ENCODE results near the gene PHC3. TPM values are rescaled to one million over a fixed set of nuclear protein-coding genes. Genes with fewer than 3 reads are reported as not detected.

Gene PHC3
- total and polyA plus RNA-seq, 4 donors, result 15.4 to 54.6 (median 23.2) TPM

DNA sequence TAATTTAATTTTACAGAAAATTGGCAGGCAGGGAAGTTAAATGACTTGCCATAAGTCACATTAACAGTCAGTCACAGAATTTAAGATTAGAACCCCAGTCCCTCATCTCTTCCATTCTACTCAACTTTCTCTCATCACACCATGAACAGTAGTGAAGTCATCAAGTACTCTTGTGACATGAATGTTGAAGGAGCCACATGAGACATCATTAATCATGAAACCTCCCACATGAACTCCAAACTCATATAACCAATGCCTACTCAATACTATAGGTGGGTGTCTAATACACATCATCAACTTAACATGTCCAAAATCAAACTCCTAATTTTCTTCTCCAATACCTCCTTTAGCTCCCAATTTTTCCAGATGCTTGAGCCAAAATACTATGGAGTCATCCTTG lies 19.5 kb downstream of the PHC3 start:
- no peak for DNase-seq (ENCODE audit: low read depth in 4 of 6, low spot score in 6 of 6)
- Histone ChIP-seq H3K9me3 (ENCODE audit: control insufficient read depth, insufficient read depth, low read length) (no peaks in the 10 kb centered on the region), H3K27ac (ENCODE audit: low read depth, low read length) (no peak overlapping the region), H3K4me1 (ENCODE audit: control insufficient read depth, insufficient read depth, low read length) (no peaks in the 10 kb centered on the region), H3K27me3 (ENCODE audit: control insufficient read depth, insufficient read depth, low read length) (no peaks in the 10 kb centered on the region), H3K4me3 (ENCODE audit: low read depth, low read length) (no peak overlapping the region), H3K36me3 (ENCODE audit: control insufficient read depth, insufficient read depth, low read length) (peaks cover 24% of the 10 kb centered on the region)

DNA sequence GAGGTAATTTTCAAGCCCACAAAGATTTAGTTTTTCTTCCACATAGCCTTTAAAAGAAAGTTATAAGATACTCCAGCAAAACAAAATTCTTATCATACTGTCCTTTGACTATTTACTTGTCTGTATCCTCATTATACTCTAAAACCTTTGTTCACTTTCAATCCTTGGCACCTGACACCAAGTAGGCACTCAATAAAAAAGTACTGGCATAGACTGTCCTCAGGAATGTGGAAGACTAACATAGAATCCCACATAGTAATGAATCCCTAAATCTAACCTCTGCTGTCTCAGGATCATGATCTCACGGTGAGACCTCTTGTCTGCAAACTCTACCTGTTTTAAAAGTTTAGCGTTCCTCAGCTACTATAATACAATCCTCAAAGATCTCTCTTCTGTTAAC lies 21.6 kb downstream of the PHC3 start:
- DNase-seq (ENCODE audit: low read depth in 4 of 6, low spot score in 6 of 6), result no peak
- Histone ChIP-seq H3K27ac (ENCODE audit: low read depth, low read length) (no peak overlapping the region), H3K27me3 (ENCODE audit: control insufficient read depth, insufficient read depth, low read length) (no peaks in the 10 kb centered on the region), H3K9me3 (ENCODE audit: control insufficient read depth, insufficient read depth, low read length) (no peaks in the 10 kb centered on the region), H3K36me3 (ENCODE audit: control insufficient read depth, insufficient read depth, low read length) (peaks cover 18% of the 10 kb centered on the region), H3K4me3 (ENCODE audit: low read depth, low read length) (no peak overlapping the region), H3K4me1 (ENCODE audit: control insufficient read depth, insufficient read depth, low read length) (no peaks in the 10 kb centered on the region)
- WGBS (ENCODE audit: insufficient coverage), result no CpG with 5 or more reads among the region's 2 CpGs

DNA sequence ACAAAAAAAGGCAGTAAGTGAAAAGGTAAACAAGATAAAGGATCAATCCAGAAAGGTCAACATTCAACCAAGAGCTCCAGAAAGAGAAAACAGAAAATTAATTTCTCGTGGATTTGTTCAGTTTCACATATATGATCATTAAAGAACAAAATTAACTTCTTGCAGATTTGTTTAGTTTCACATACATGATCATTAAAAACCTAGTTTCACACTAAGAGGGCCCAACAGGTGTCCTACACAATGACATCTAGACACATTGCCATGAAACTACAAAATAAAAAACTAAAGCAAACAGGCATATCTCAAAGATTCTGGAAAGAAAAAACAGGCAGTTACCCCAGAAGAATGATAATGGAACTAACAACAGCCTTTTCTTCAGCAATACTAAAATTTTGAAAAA lies 22.1 kb downstream of the PHC3 start:
- H3K4me1 ChIP-seq (ENCODE audit: control insufficient read depth, insufficient read depth, low read length), result no peaks in the 10 kb centered on the region
- no peaks in the 10 kb centered on the region for H3K9me3 ChIP-seq (ENCODE audit: control insufficient read depth, insufficient read depth, low read length)
- no CpG with 5 or more reads among the region's 1 CpG for WGBS (ENCODE audit: insufficient coverage)
- DNase-seq (ENCODE audit: low read depth in 4 of 6, low spot score in 6 of 6), result no peak
- peaks cover 18% of the 10 kb centered on the region for H3K36me3 ChIP-seq (ENCODE audit: control insufficient read depth, insufficient read depth, low read length)
- H3K4me3 ChIP-seq (ENCODE audit: low read depth, low read length), result no peak overlapping the region
- no peaks in the 10 kb centered on the region for H3K27me3 ChIP-seq (ENCODE audit: control insufficient read depth, insufficient read depth, low read length)
- H3K27ac ChIP-seq (ENCODE audit: low read depth, low read length), result no peak overlapping the region

DNA sequence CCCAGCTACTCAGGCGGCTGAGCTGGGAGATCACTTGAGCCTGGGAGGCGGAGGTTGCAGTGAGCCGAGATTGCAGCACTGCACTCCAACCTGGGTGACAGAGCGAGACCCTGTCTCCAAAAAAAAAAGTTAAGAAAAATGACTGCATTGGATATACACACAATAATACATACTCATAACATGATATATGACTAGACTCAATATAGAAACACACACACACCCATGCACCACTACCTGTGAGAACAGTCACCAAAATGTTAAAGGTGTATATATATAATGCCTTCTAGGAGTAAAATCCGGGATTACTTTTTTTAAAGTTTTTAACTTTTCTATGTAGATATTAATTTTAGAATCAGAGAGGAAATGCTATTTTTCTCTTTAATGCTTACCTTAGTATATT lies 25.9 kb downstream of the PHC3 start:
- Histone ChIP-seq H3K36me3 (ENCODE audit: control insufficient read depth, insufficient read depth, low read length) (peaks cover 13% of the 10 kb centered on the region), H3K4me1 (ENCODE audit: control insufficient read depth, insufficient read depth, low read length) (no peaks in the 10 kb centered on the region), H3K9me3 (ENCODE audit: control insufficient read depth, insufficient read depth, low read length) (no peaks in the 10 kb centered on the region), H3K27me3 (ENCODE audit: control insufficient read depth, insufficient read depth, low read length) (no peaks in the 10 kb centered on the region), H3K4me3 (ENCODE audit: low read depth, low read length) (no peak overlapping the region), H3K27ac (ENCODE audit: low read depth, low read length) (no peak overlapping the region)
- no peak for DNase-seq (ENCODE audit: low read depth in 4 of 6, low spot score in 6 of 6)
- WGBS (ENCODE audit: insufficient coverage), result 71% methylated on average over 2 of the region's 5 CpGs

DNA sequence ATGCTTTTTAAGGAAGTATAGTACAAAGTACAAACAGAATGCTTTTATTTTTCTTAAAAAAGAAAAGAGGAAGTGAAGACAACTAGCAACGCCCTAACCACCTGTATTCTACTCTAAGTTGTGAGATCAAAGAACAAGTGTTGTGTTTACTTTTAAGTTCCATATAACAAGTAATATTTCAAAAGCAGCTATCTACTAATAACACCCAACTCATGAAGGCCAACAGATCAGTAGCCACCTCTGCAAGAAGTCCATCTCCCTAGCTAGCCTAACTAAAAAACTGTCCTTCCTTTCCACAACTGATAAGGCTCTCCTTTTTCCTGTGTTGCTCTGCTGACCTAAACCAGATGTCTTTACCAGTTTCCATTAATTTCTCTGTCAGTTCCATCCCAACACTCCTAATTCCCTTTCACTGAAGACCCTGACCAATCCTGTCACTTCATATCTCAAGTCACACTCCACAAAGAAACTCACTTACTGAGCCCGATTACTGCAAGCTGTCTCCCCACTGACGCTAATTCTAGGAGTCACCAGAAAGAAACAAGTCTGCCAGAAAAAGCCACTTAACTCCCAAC lies 26.9 kb downstream of the PHC3 start:
- peaks cover 10% of the 10 kb centered on the region for H3K36me3 ChIP-seq (ENCODE audit: control insufficient read depth, insufficient read depth, low read length)
- no peak overlapping the region for H3K4me3 ChIP-seq (ENCODE audit: low read depth, low read length)
- H3K27me3 ChIP-seq (ENCODE audit: control insufficient read depth, insufficient read depth, low read length), result no peaks in the 10 kb centered on the region
- H3K4me1 ChIP-seq (ENCODE audit: control insufficient read depth, insufficient read depth, low read length), result no peaks in the 10 kb centered on the region
- H3K9me3 ChIP-seq (ENCODE audit: control insufficient read depth, insufficient read depth, low read length), result no peaks in the 10 kb centered on the region
- no peak overlapping the region for H3K27ac ChIP-seq (ENCODE audit: low read depth, low read length)
- 94% methylated on average over 2 of the region's 3 CpGs for WGBS (ENCODE audit: insufficient coverage)
- DNase-seq (ENCODE audit: low read depth in 4 of 6, low spot score in 6 of 6), result no peak

DNA sequence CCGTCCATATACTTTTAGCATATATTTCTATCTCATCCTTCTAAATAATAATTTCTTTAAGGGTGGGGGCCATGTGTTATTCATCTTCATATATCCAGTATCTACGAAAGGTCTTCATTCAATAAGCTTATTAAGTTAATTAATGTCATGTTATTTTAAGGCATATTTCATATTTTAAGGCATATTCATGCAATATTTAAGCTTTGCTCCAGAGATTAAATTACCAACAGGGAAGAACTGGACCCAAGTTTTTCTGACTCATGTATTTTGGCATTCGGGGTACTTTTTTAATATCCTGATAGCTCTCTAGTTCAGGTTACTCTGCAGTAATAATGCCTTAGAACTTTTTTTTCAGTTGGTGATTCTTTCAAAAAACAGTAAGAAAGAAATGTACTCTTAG lies 27.4 kb downstream of the PHC3 start:
- DNase-seq (ENCODE audit: low read depth in 4 of 6, low spot score in 6 of 6), result no peak
- Histone ChIP-seq H3K9me3 (ENCODE audit: control insufficient read depth, insufficient read depth, low read length) (no peaks in the 10 kb centered on the region), H3K27me3 (ENCODE audit: control insufficient read depth, insufficient read depth, low read length) (no peaks in the 10 kb centered on the region), H3K36me3 (ENCODE audit: control insufficient read depth, insufficient read depth, low read length) (peaks cover 10% of the 10 kb centered on the region), H3K4me1 (ENCODE audit: control insufficient read depth, insufficient read depth, low read length) (no peaks in the 10 kb centered on the region), H3K4me3 (ENCODE audit: low read depth, low read length) (no peak overlapping the region), H3K27ac (ENCODE audit: low read depth, low read length) (no peak overlapping the region)
- no CpG with 5 or more reads among the region's 3 CpGs for WGBS (ENCODE audit: insufficient coverage)

DNA sequence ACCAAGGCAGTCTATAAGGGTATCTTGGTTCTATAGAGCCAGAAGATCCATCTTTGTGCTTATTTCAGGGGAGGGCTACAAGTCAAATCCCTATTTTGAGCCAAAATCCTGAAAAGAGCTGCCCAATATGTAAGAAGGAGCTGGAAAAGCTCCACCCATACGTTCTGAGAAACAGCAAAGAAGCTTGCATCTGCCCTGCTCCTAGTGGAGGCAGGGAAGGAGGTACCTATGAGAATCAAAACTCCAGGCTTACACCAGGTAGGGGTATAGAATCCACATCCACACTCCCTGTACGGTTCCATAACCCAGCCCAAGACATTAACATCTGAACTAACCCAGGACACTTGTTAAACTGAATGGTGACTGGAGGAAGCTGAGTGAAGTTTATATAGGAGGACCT lies 30.0 kb downstream of the PHC3 start:
- Histone ChIP-seq H3K9me3 (ENCODE audit: control insufficient read depth, insufficient read depth, low read length) (no peaks in the 10 kb centered on the region), H3K4me1 (ENCODE audit: control insufficient read depth, insufficient read depth, low read length) (no peaks in the 10 kb centered on the region), H3K36me3 (ENCODE audit: control insufficient read depth, insufficient read depth, low read length) (peaks cover 6% of the 10 kb centered on the region), H3K27ac (ENCODE audit: low read depth, low read length) (no peak overlapping the region), H3K4me3 (ENCODE audit: low read depth, low read length) (no peak overlapping the region), H3K27me3 (ENCODE audit: control insufficient read depth, insufficient read depth, low read length) (no peaks in the 10 kb centered on the region)
- no peak for DNase-seq (ENCODE audit: low read depth in 4 of 6, low spot score in 6 of 6)
- no CpG with 5 or more reads among the region's 2 CpGs for WGBS (ENCODE audit: insufficient coverage)

DNA sequence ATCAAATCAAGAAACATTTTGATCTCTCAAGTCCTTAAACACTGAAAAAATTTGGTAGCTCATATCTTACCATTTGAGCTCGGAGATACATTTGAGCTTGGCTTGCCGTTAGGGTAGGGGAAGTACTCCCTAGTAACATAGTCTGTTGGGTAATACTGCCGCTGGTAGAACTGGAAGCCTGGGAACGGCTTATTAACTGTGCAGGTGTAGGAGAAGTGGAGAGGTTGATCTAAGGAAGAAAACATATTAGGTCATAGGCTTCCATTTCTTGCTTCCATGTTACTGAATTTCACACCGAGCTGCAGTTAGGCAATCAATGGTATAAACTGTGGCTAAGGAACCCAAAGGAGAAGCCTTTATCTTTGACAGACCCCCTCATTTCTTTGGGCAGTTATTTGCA lies 32.5 kb downstream of the PHC3 start:
- WGBS (ENCODE audit: insufficient coverage), result 100% methylated on average over 3 of the region's 5 CpGs
- no peaks in the 10 kb centered on the region for H3K4me1 ChIP-seq (ENCODE audit: control insufficient read depth, insufficient read depth, low read length)
- no peak overlapping the region for H3K4me3 ChIP-seq (ENCODE audit: low read depth, low read length)
- no peaks in the 10 kb centered on the region for H3K27me3 ChIP-seq (ENCODE audit: control insufficient read depth, insufficient read depth, low read length)
- no peak for DNase-seq (ENCODE audit: low read depth in 4 of 6, low spot score in 6 of 6)
- no peak overlapping the region for H3K27ac ChIP-seq (ENCODE audit: low read depth, low read length)
- H3K36me3 ChIP-seq (ENCODE audit: control insufficient read depth, insufficient read depth, low read length), result peaks cover 4% of the 10 kb centered on the region
- H3K9me3 ChIP-seq (ENCODE audit: control insufficient read depth, insufficient read depth, low read length), result no peaks in the 10 kb centered on the region

DNA sequence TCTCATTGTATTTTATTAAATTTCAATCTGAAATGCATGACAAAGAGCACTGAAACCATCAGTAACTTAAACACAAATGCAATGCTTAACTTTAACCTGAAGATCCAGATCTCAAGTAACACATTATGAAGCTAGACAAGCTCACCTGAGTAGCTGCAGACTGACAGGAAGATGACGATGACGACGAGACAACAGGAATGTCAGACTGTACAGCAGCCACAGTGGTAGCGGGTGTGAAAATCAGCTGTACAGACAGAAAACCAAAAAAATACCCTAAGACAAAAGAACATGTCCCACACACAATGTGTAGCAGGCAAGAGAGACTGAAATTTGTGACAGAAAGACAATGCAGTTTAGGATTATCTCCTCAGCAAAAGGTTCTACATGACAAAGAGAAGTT lies 36.3 kb downstream of the PHC3 start:
- H3K27ac ChIP-seq (ENCODE audit: low read depth, low read length), result no peak overlapping the region
- no peak overlapping the region for H3K4me3 ChIP-seq (ENCODE audit: low read depth, low read length)
- WGBS (ENCODE audit: insufficient coverage), result no CpG with 5 or more reads among the region's 4 CpGs
- H3K27me3 ChIP-seq (ENCODE audit: control insufficient read depth, insufficient read depth, low read length), result no peaks in the 10 kb centered on the region
- no peaks in the 10 kb centered on the region for H3K4me1 ChIP-seq (ENCODE audit: control insufficient read depth, insufficient read depth, low read length)
- no peaks in the 10 kb centered on the region for H3K9me3 ChIP-seq (ENCODE audit: control insufficient read depth, insufficient read depth, low read length)
- DNase-seq (ENCODE audit: low read depth in 4 of 6, low spot score in 6 of 6), result no peak
- peaks cover 9% of the 10 kb centered on the region for H3K36me3 ChIP-seq (ENCODE audit: control insufficient read depth, insufficient read depth, low read length)

DNA sequence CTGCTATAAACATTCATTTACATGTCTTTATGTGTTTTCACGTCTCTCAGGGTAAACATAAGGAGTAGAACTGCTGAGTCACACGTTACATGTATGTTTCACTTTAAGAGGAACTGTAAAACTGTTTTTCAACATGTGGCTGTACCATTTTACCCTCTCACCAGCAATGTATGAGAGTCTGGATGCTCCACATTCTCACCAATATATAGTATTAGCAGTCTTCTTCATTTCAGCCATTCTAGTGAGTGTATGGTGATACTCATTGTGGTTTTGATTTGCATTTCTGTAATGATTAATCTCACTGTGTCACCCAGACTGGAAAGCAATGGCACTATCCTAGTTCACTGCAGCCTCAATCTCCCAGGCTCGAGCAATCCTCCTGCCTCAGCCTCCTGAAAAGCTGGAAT lies 37.1 kb downstream of the PHC3 start:
- WGBS (ENCODE audit: insufficient coverage), result 88% methylated on average over 1 of the region's 3 CpGs
- H3K36me3 ChIP-seq (ENCODE audit: control insufficient read depth, insufficient read depth, low read length), result peaks cover 9% of the 10 kb centered on the region
- H3K4me1 ChIP-seq (ENCODE audit: control insufficient read depth, insufficient read depth, low read length), result no peaks in the 10 kb centered on the region
- no peak overlapping the region for H3K27ac ChIP-seq (ENCODE audit: low read depth, low read length)
- H3K9me3 ChIP-seq (ENCODE audit: control insufficient read depth, insufficient read depth, low read length), result no peaks in the 10 kb centered on the region
- H3K27me3 ChIP-seq (ENCODE audit: control insufficient read depth, insufficient read depth, low read length), result no peaks in the 10 kb centered on the region
- DNase-seq (ENCODE audit: low read depth in 4 of 6, low spot score in 6 of 6), result no peak
- no peak overlapping the region for H3K4me3 ChIP-seq (ENCODE audit: low read depth, low read length)

Measured in spinal cord (tissue), 10 donors.